Cardiac muscle cell (in vitro differentiated cells and primary cell): Measurements from ENCODE around the gene CTNND2. TPM values are rescaled to one million over a fixed set of nuclear protein-coding genes. Genes with fewer than 3 reads are reported as not detected.

Source experiments
- DNase-seq, 2 donors: peaks; one replicate each; pipeline versions ENCODE4 v3.0.0 to v3.0.0-alpha.2; 2010 to 2017; ENCODE audit warnings: low read depth in 1 of 2, low spot score in 1 of 2
- H3K27ac ChIP-seq: fragments of 200-600 bp; sonication (generic); 2 replicates; pipeline ENCODE4 v1.5.1; 2016
- H3K27me3 ChIP-seq: fragments of 200-600 bp; sonication (generic); 2 replicates; pipeline ENCODE4 v1.6.0; 2016; ENCODE audit warnings: control low read depth
- H3K36me3 ChIP-seq: fragments of 200-600 bp; sonication (generic); 2 replicates; pipeline ENCODE4 v1.5.1; 2016; ENCODE audit warnings: control low read depth
- H3K4me1 ChIP-seq: fragments of 200-600 bp; sonication (generic); 2 replicates; pipeline ENCODE4 v1.8.1; 2017; ENCODE audit warnings: low read depth, mild to moderate bottlenecking, mixed run types
- H3K4me3 ChIP-seq: fragments of 200-600 bp; sonication (generic); 2 replicates; pipeline ENCODE4 v1.5.1; 2016; ENCODE audit warnings: mild to moderate bottlenecking
- H3K9me3 ChIP-seq: fragments of 200-600 bp; sonication (generic); 2 replicates; pipeline ENCODE4 v1.5.1; 2017; ENCODE audit warnings: low read depth, mild to moderate bottlenecking, control low read depth
- polyA plus RNA-seq: library from polyadenylated mRNA; unstranded; fragments of >200 nt; fragmentation: Nextera tagmentation; extraction: Ambion mirVana; gene quantifications from 2 replicates; pipeline ENCODE4 v1.2.1, GENCODE V29; 2016
- total RNA-seq: library from RNA; depleted of rRNA; stranded (reverse); fragments of >200 nt; gene quantifications from 2 replicates; pipeline ENCODE4 v1.2.3, GENCODE V29; 2016
- TF ChIP-seq, protein P1 (sequence below): IDR thresholded peaks from 2 replicates; pipeline ENCODE4 v1.5.1; 2012; ENCODE audit warnings: low read depth, mild to moderate bottlenecking, low read length

Gene CTNND2
- total and polyA plus RNA-seq, 2 experiments from 2014 or later: 11.0 to 12.7 TPM

DNA sequence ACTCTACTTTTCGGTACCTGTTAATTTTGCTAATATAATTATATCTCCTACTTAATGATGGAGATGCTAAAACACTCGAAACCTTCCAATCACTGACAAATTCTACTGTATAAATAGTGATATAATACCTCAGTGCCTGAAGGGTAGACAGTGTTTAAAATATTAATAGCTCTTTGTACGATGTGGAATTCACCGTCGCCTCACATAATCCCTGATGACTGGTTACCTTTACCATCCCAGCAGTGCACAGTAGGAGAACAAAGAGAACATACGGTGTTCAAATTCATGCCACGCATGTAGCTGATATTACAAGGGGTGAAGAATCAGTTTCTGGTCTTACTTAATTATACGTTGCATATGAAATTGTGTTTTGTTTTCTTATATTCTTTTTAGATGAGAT is 506.7 kb downstream of the CTNND2 start:
- Histone ChIP-seq H3K27me3 (peaks cover 4% of the 10 kb centered on the region), H3K36me3 (no peaks in the 10 kb centered on the region), H3K27ac (no peak overlapping the region), H3K4me1 (no peaks in the 10 kb centered on the region), H3K9me3 (no peaks in the 10 kb centered on the region), H3K4me3 (no peak overlapping the region)
- TF ChIP-seq, protein P1, sequence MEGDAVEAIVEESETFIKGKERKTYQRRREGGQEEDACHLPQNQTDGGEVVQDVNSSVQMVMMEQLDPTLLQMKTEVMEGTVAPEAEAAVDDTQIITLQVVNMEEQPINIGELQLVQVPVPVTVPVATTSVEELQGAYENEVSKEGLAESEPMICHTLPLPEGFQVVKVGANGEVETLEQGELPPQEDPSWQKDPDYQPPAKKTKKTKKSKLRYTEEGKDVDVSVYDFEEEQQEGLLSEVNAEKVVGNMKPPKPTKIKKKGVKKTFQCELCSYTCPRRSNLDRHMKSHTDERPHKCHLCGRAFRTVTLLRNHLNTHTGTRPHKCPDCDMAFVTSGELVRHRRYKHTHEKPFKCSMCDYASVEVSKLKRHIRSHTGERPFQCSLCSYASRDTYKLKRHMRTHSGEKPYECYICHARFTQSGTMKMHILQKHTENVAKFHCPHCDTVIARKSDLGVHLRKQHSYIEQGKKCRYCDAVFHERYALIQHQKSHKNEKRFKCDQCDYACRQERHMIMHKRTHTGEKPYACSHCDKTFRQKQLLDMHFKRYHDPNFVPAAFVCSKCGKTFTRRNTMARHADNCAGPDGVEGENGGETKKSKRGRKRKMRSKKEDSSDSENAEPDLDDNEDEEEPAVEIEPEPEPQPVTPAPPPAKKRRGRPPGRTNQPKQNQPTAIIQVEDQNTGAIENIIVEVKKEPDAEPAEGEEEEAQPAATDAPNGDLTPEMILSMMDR: no peak
- no peak for DNase-seq

DNA sequence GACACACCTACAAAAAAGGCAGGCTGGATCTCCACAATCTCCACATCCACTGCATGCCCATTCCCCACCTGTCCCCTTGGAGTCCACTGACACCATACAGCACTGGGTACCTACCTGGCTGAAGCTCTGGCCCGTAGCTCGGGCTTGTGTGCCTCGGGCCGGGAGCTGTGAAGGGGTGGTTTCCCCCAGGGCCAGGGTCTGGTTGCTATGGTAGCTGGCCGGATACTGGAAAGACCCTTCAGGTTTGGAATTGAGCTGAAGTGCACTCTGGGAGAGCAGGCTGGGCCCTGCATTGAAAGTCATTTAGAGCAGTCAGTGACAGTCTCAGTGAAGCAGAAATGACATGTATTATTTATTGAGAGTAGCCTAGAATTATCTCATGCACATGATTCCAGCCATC is 507.3 kb downstream of the CTNND2 start:
- H3K4me1 ChIP-seq: no peaks in the 10 kb centered on the region
- DNase-seq: no peak

DNA sequence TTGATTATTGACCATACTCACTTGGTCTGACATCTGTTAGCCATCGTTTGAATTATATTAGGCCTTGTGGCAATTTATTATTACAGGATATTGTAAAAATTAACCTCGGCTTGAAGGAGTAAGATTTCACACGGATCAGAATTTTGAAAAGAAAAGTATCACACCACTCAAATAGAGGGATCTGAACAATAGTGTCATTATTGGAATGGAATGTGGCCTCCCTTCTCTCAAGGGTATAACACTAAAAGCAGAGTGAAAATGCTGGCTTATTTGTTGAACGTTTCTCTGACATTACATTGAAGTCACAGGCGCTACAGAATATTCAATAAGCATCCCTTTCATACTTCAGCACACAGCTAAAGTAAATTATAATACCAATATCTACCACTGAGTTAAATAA is 509.3 kb downstream of the CTNND2 start:
- TF ChIP-seq, protein P1: no peak
- Histone ChIP-seq H3K4me3 (no peak overlapping the region), H3K36me3 (no peaks in the 10 kb centered on the region), H3K9me3 (no peaks in the 10 kb centered on the region), H3K4me1 (no peaks in the 10 kb centered on the region), H3K27ac (no peak overlapping the region), H3K27me3 (peaks cover 28% of the 10 kb centered on the region)
- DNase-seq: no peak

More for the DNA sequence above, 507.3 kb downstream of the CTNND2 start:
- no peak overlapping the region for H3K27ac ChIP-seq
- no peak overlapping the region for H3K4me3 ChIP-seq
- no peaks in the 10 kb centered on the region for H3K36me3 ChIP-seq
- H3K9me3 ChIP-seq: no peaks in the 10 kb centered on the region
- TF ChIP-seq, protein P1: no peak
- H3K27me3 ChIP-seq: peaks cover 10% of the 10 kb centered on the region

- Histone ChIP-seq H3K36me3 (no peaks in the 10 kb centered on the region), H3K4me1 (no peaks in the 10 kb centered on the region), H3K27ac (no peak overlapping the region), H3K4me3 (no peak overlapping the region), H3K27me3 (peaks cover 68% of the 10 kb centered on the region), H3K9me3 (no peaks in the 10 kb centered on the region)
- TF ChIP-seq, protein P1: no peak
- DNase-seq: no peak
These were observed 513.9 kb downstream of the CTNND2 start for GRCh38 chr5:11390291-11390767.

DNA sequence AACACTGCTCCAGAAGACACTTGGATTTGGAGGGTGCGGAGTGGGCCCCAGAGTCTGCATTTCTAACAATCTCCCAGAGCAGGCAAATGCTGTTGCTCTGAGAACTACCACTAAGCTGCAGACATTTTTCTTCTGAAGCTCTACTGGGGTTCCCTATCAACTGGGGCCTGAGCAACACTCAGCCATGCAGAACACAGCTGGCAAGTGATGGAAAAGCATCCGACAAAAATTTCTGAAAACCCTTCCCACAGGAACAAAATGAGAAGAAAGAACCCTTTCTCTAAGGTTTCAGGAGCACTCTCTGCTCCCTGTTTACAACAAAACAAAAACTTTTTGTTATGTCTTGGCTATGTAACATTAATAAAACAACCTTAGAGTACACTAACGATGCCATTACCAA is 516.9 kb downstream of the CTNND2 start:
- no peaks in the 10 kb centered on the region for H3K9me3 ChIP-seq
- DNase-seq: no peak
- no peak overlapping the region for H3K4me3 ChIP-seq
- peaks cover 89% of the 10 kb centered on the region for H3K27me3 ChIP-seq
- TF ChIP-seq, protein P1: no peak
- no peaks in the 10 kb centered on the region for H3K4me1 ChIP-seq
- no peak overlapping the region for H3K27ac ChIP-seq
- no peaks in the 10 kb centered on the region for H3K36me3 ChIP-seq

DNA sequence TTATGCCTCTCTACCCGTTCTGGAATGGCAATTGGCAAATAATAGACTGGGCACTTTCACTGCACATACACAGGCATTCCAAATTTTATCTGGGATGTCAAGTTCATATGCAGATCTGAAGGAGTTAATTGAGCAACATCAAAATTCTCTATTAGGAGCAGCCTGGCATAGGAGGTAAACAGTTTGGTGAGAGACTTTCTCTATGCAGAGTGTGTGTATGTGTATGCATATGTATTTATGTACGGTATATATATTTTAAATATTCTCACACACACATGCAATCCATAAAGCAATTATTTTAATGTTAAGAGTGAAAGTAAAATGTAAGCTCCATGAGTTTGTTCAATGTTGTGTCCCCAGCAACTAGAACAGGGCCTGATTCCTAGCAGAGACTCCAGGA is 517.8 kb downstream of the CTNND2 start:
- no peaks in the 10 kb centered on the region for H3K36me3 ChIP-seq
- H3K4me3 ChIP-seq: no peak overlapping the region
- H3K9me3 ChIP-seq: no peaks in the 10 kb centered on the region
- no peak overlapping the region for H3K27ac ChIP-seq
- H3K4me1 ChIP-seq: no peaks in the 10 kb centered on the region
- TF ChIP-seq, protein P1: no peak
- no peak for DNase-seq
- H3K27me3 ChIP-seq: peaks cover 87% of the 10 kb centered on the region
